Measurements from ENCODE around the gene NECAB3. TPM values are rescaled to one million over a fixed set of nuclear protein-coding genes. Genes with fewer than 3 reads are reported as not detected.

Gene NECAB3
- total and polyA plus RNA-seq, 2 of the 13 experiments (the other 11 are each of a cell fraction or from before 2014, with no cell fraction given), result 61.5 to 65.5 TPM

GRCh38 chr20:33685328-33686099 is 11.3 kb upstream of the NECAB3 start (continued):
- TF ChIP-seq RERE (CRISPR knock-in tag; IDR thresholded peaks at IDR 0.05; ENCODE audit: low read depth), result no peak
- TF ChIP-seq KDM1A (CRISPR knock-in tag; IDR thresholded peaks at IDR 0.05), result peak; percentile 71
- TF ChIP-seq TMF1 (CRISPR knock-in tag; IDR thresholded peaks at IDR 0.05; ENCODE audit: low read depth), result 0 out of 2 replicates have a peak, but pooled peaks have one; percentile 11
- no peak for TF ChIP-seq HCFC1 (IDR thresholded peaks at IDR 0.05; ENCODE audit: low read depth, low read length)
- TF ChIP-seq TFDP2 (CRISPR knock-in tag; IDR thresholded peaks at IDR 0.05), result peak; percentile 50; the same call in 1 of the 2 replicates
- 0 out of 2 replicates have a peak, but pooled peaks have one; percentile 50 for TF ChIP-seq ZNF512B (CRISPR knock-in tag; IDR thresholded peaks at IDR 0.05; ENCODE audit: borderline replicate concordance)
- no peak for TF ChIP-seq ZNF720 (CRISPR knock-in tag; IDR thresholded peaks at IDR 0.05)
- TF ChIP-seq CBX2 (IDR thresholded peaks at IDR 0.05; ENCODE audit: low read depth, low read length), result no peak
- no peak for TF ChIP-seq CBX2 (CRISPR knock-in tag; IDR thresholded peaks at IDR 0.05; ENCODE audit: low read depth)
- TF ChIP-seq POLR2A (IDR thresholded peaks at IDR 0.05; ENCODE audit: insufficient read depth in 1 of 2, low read depth in 2 of 2, low read length in 2 of 2), result peak; percentile 50 to 51; a peak in 3 of 4 replicates
